ENCODE results near the gene TET1. TPM values are rescaled to one million over a fixed set of nuclear protein-coding genes. Genes with fewer than 3 reads are reported as not detected.
A peak's percentile ranks its signal among the peaks of the same experiment; 100 is the strongest.

Gene TET1
- total RNA-seq, 4 donors from 2014 or later = 7.5 to 12.9 (median 10.9) TPM

GRCh38 chr10:68561865-68562649 is 1.9 kb downstream of the TET1 start:
- TF ChIP-seq EP300 (IDR thresholded peaks at IDR 0.05) (no peak), POLR2A (IDR thresholded peaks at IDR 0.05) (no peak)
- TF ChIP-seq, protein P1, sequence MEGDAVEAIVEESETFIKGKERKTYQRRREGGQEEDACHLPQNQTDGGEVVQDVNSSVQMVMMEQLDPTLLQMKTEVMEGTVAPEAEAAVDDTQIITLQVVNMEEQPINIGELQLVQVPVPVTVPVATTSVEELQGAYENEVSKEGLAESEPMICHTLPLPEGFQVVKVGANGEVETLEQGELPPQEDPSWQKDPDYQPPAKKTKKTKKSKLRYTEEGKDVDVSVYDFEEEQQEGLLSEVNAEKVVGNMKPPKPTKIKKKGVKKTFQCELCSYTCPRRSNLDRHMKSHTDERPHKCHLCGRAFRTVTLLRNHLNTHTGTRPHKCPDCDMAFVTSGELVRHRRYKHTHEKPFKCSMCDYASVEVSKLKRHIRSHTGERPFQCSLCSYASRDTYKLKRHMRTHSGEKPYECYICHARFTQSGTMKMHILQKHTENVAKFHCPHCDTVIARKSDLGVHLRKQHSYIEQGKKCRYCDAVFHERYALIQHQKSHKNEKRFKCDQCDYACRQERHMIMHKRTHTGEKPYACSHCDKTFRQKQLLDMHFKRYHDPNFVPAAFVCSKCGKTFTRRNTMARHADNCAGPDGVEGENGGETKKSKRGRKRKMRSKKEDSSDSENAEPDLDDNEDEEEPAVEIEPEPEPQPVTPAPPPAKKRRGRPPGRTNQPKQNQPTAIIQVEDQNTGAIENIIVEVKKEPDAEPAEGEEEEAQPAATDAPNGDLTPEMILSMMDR (IDR thresholded peaks at IDR 0.05) = no peak
- Histone ChIP-seq H3K36me3 (no peaks in the 10 kb centered on the region), H3K27me3 (peaks cover 0 to 6% of the 10 kb centered on the region in 2 donors), H3K4me1 (peaks cover 0 to 56% (median 0%) of the 10 kb centered on the region in 4 donors), H3K27ac (peak overlapping the region; percentile 64 to 86 (median 71)), H3K9me3 (no peaks in the 10 kb centered on the region), H3K4me3 (peak overlapping the region; percentile 73 to 99 (median 85))
- WGBS, 2 donors = 22 to 23% methylated on average over 28 of the region's 28 CpGs
- DNase-seq (ENCODE audit: low spot score in 2 of 2) = peak in 1 of 2 donors; percentile 10

DNA sequence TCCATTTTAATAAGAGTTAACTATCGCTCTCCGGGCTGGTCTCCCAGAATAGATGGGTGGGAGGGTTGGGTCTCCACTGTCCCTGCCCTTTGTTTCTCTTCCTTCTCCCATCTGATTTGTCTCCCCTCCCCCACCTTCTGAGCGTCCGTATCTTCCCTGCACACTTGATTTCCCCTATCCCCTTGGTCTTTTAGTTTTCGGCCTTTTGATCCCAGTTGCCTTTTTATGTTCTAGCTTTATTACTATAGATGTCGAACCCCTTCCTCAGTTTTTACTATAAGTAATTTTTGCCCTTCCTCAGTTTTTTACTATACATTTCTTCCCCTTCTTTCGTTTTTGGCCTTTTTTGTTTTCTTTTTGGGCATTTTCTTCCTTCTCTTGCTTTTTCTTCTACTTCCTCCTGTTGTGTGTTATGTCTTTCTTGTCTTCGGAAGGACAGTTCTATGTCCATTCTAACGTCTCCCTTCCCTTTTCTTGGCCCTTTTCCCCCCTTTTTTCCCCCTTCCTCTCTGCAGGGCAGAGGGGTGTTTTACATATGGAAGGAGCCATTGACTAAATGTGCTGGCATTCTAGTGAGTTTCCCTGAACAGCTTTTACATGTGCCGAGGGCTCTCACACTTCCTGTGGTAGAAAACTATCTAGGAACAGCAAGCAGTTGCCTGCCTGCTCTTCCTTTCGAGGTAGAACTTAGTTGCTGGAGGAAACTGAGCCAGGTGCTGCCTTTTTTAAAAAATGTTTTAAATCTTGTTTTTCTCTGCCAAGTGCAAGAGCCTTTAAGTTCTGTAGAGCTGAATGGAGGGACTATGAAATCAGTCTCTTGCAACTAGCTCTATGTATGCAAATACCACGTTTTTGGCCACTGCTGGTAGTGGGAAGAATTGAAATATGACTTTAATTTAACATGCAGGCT is 2.8 kb downstream of the TET1 start:
- WGBS, 2 donors = 18 to 20% methylated on average over 12 of the region's 12 CpGs
- TF ChIP-seq, protein P1 (IDR thresholded peaks at IDR 0.05) = no peak
- no peak for TF ChIP-seq EP300 (IDR thresholded peaks at IDR 0.05)
- no peak for TF ChIP-seq POLR2A (IDR thresholded peaks at IDR 0.05)
- peak in 1 of 2 donors; percentile 17 for DNase-seq (ENCODE audit: low spot score in 2 of 2)
- Histone ChIP-seq H3K4me3 (peak overlapping the region; percentile 18 to 99 (median 85)), H3K27ac (peak overlapping the region in 3 of 4 donors; percentile 56 to 86 (median 70)), H3K9me3 (no peaks in the 10 kb centered on the region), H3K27me3 (peaks cover 0 to 6% of the 10 kb centered on the region in 2 donors), H3K4me1 (peaks cover 0 to 61% (median 0%) of the 10 kb centered on the region in 4 donors), H3K36me3 (no peaks in the 10 kb centered on the region)

DNA sequence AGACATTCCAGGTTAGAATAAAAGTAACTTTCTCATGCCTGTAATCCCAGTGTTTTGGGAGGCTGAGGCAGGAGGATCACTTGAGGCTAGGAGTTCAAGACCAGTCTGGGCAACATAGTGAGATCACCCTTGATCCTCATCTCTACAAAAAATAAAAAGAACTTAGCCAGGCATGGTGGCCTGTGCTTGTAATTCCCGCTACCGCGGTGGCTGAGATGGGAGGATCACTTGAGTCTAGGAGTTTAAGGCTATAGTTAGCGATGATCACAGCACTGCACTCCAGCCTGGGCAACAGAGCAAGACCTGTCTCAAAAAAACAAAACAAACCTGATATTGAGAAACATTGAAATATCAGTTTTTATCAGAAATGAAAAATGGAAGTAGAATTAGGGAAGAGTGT is 4.6 kb downstream of the TET1 start:
- 66 to 93% methylated on average over 3 to 4 of the region's 4 CpGs for WGBS, 2 donors
- H3K27ac ChIP-seq = no peak overlapping the region
- DNase-seq (ENCODE audit: low spot score in 2 of 2) = no peak
- TF ChIP-seq POLR2A (IDR thresholded peaks at IDR 0.05) (no peak), EP300 (IDR thresholded peaks at IDR 0.05) (no peak)
- TF ChIP-seq, protein P1 (IDR thresholded peaks at IDR 0.05) = no peak
- no peaks in the 10 kb centered on the region for H3K9me3 ChIP-seq
- H3K27me3 ChIP-seq = peaks cover 0 to 6% of the 10 kb centered on the region in 2 donors
- H3K4me1 ChIP-seq = peaks cover 0 to 56% (median 0%) of the 10 kb centered on the region in 4 donors
- H3K4me3 ChIP-seq = no peak overlapping the region
- no peaks in the 10 kb centered on the region for H3K36me3 ChIP-seq

DNA sequence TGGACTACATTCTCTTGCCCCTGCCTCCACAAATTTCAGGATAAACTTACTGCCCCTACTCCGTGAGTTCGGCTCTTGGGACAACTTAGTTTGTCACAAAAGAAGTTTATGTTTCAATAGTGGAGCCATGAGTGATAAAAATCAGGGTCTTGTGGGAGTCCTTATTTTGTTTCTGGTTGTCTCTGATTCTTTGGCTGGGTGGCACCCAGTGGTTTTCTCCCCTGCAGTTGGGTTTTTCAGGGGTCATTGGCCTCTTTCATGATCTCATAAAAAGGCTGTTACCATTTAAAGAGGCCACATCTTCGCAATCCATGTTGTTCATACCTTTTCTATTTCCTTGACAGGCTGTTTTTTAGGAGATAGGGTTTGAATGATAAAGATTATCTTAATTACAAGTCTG is 5.5 kb downstream of the TET1 start:
- Histone ChIP-seq H3K4me1 (peaks cover 0 to 48% (median 0%) of the 10 kb centered on the region in 4 donors), H3K36me3 (no peaks in the 10 kb centered on the region), H3K9me3 (no peaks in the 10 kb centered on the region), H3K4me3 (no peak overlapping the region), H3K27ac (peak overlapping the region in 1 of 4 donors; percentile 26), H3K27me3 (peaks cover 0 to 5% of the 10 kb centered on the region in 2 donors)
- TF ChIP-seq, protein P1 (IDR thresholded peaks at IDR 0.05) = no peak
- no peak for TF ChIP-seq POLR2A (IDR thresholded peaks at IDR 0.05)
- TF ChIP-seq EP300 (IDR thresholded peaks at IDR 0.05) = no peak
- 77 to 83% methylated on average over 3 of the region's 3 CpGs for WGBS, 2 donors
- no peak for DNase-seq (ENCODE audit: low spot score in 2 of 2)
